K562 (cell line): ENCODE measurements around the gene LENEP. TPM values are rescaled to one million over a fixed set of nuclear protein-coding genes. Genes with fewer than 3 reads are reported as not detected.

Source experiments
- ARID1B ChIP-seq: fragments of 450-650 bp; IDR thresholded peaks from 2 replicates; pipeline ENCODE4 v1.6.1; 2016; ENCODE audit warnings: antibody characterized with exemption, mild to moderate bottlenecking, inconsistent platforms
- BRD4 ChIP-seq: fragments of 200-600 bp; sonication (generic); IDR thresholded peaks from 2 replicates; pipeline ENCODE4 v1.6.1; 2017; ENCODE audit warnings: inconsistent platforms
- EHMT2 ChIP-seq: fragments of 450-650 bp; IDR thresholded peaks from 2 replicates; pipeline ENCODE4 v1.6.1; 2018; ENCODE audit warnings: antibody characterized with exemption
- EP300 ChIP-seq: IDR thresholded peaks from 2 replicates; pipeline ENCODE4 v1.6.1; 2012; ENCODE audit warnings: low read length, improper control_type of control experiment
- FIP1L1 ChIP-seq: fragments of 200-400 bp; formaldehyde crosslinking; IDR thresholded peaks from 2 replicates; pipeline ENCODE4 v1.6.1; 2018; ENCODE audit warnings: mild to moderate bottlenecking, low read depth, low read length; ENCODE audit not compliant: poor library complexity, severe bottlenecking
- FOS ChIP-seq: IDR thresholded peaks from 3 replicates; pipeline ENCODE4 v1.6.1; 2011; ENCODE audit not compliant: insufficient read length; ENCODE audit errors: extremely low read depth
- GTF2F1 ChIP-seq: IDR thresholded peaks from 2 replicates; pipeline ENCODE4 v1.6.1; 2011; ENCODE audit warnings: low read depth, low read length, improper control_type of control experiment
- JUN ChIP-seq, 2 experiments: sonication (generic) in 1 of 2; formaldehyde crosslinking in 1 of 2; IDR thresholded peaks; 2 replicates each; pipeline versions ENCODE4 v1.6.1 to v1.8.0; 2012 to 2022; ENCODE audit warnings: borderline replicate concordance in 2 of 2, mild to moderate bottlenecking in 2 of 2, improper control_type of control experiment in 1 of 2, low read depth in 1 of 2, low read length in 1 of 2, missing genetic modification reagents in 1 of 2
- MTA1 ChIP-seq: fragments of 450-650 bp; IDR thresholded peaks from 2 replicates; pipeline ENCODE4 v1.6.1; 2017; ENCODE audit warnings: borderline replicate concordance
- MXI1 ChIP-seq: IDR thresholded peaks from 2 replicates; pipeline ENCODE4 v1.6.1; 2011; ENCODE audit warnings: low read depth, mild to moderate bottlenecking, improper control_type of control experiment, low read length
- MYC ChIP-seq, 2 experiments: fragments of 250-450 bp in 1 of 2; sonication (Bioruptor Pico) in 1 of 2; IDR thresholded peaks; 2 replicates each; pipeline versions ENCODE4 v1.5.1 to v1.6.1; 2012 to 2021; ENCODE audit warnings: low read depth in 2 of 2, borderline replicate concordance in 1 of 2, improper control_type of control experiment in 1 of 2, low read length in 1 of 2, mild to moderate bottlenecking in 1 of 2, moderate library complexity in 1 of 2
- NEUROD1 ChIP-seq: fragments of 150-350 bp; IDR thresholded peaks from 2 replicates; pipeline ENCODE4 v1.6.1; 2014; ENCODE audit warnings: borderline replicate concordance, low read length, low read depth; ENCODE audit not compliant: partially characterized antibody
- PHTF2 ChIP-seq: fragments of 250-450 bp; sonication (Bioruptor Pico); IDR thresholded peaks from 2 replicates; pipeline ENCODE4 v1.5.0; 2021; ENCODE audit warnings: mild to moderate bottlenecking
- PML ChIP-seq: IDR thresholded peaks from 2 replicates; pipeline ENCODE4 v1.6.1; 2012; ENCODE audit warnings: low read length, inconsistent platforms
- RCOR1 ChIP-seq, 2 experiments: IDR thresholded peaks; 2 replicates each; pipeline ENCODE4 v1.6.1; 2012; ENCODE audit warnings: low read depth in 2 of 2, low read length in 2 of 2, borderline replicate concordance in 1 of 2, improper control_type of control experiment in 1 of 2
- SAP30 ChIP-seq: fragments of 200-600 bp; sonication (generic); IDR thresholded peaks from 2 replicates; pipeline ENCODE4 v1.6.1; 2012; ENCODE audit warnings: borderline replicate concordance, low read depth, mild to moderate bottlenecking, moderate library complexity, low read length, control low read depth, inconsistent platforms; ENCODE audit not compliant: insufficient read depth, poor library complexity, severe bottlenecking
- SIN3B ChIP-seq: fragments of 450-650 bp; IDR thresholded peaks from 2 replicates; pipeline ENCODE4 v1.6.1; 2017; ENCODE audit warnings: low read depth, mild to moderate bottlenecking, moderate library complexity
- TAF9B ChIP-seq: fragments of 450-650 bp; IDR thresholded peaks from 2 replicates; pipeline ENCODE4 v1.6.1; 2018; ENCODE audit warnings: mild to moderate bottlenecking; ENCODE audit not compliant: partially characterized antibody
- TAL1 ChIP-seq: fragments of 450-650 bp; IDR thresholded peaks from 2 replicates; pipeline ENCODE4 v1.6.1; 2016; ENCODE audit warnings: mild to moderate bottlenecking
- TBL1XR1 ChIP-seq, 2 experiments: IDR thresholded peaks; 2 replicates each; pipeline ENCODE4 v1.6.1; 2012; ENCODE audit warnings: improper control_type of control experiment in 2 of 2, low read length in 2 of 2, mild to moderate bottlenecking in 1 of 2
- ZNF165 ChIP-seq: fragments of 250-450 bp; sonication (Bioruptor Pico); IDR thresholded peaks from 2 replicates; pipeline ENCODE4 v1.4.0; 2020; ENCODE audit warnings: borderline replicate concordance
- ZNF263 ChIP-seq: sonication (generic); formaldehyde crosslinking; IDR thresholded peaks from 2 replicates; pipeline ENCODE4 v1.8.0; 2022; ENCODE audit warnings: mild to moderate bottlenecking, missing genetic modification reagents, borderline replicate concordance
- ZNF444 ChIP-seq: fragments of 250-450 bp; sonication (Bioruptor Pico); IDR thresholded peaks from 2 replicates; pipeline ENCODE4 v1.4.0; 2020; ENCODE audit warnings: mild to moderate bottlenecking, moderate library complexity
- ZNF764 ChIP-seq: fragments of 250-450 bp; sonication (Bioruptor Pico); IDR thresholded peaks from 2 replicates; pipeline ENCODE4 v1.4.0; 2020; ENCODE audit warnings: low read depth, mild to moderate bottlenecking, moderate library complexity
- polyA plus RNA-seq, 8 experiments: library from polyadenylated mRNA; depleted of rRNA in 4 of 8; stranded (reverse) in 5 of 8; unstranded in 3 of 8; fragments of >200 nt; fragmentation: Nextera tagmentation in 2 of 8; fragmentation: Illumina TruSeq in 1 of 8; extraction: Ambion mirVana in 2 of 8; extraction: Trizol in 1 of 8; gene quantifications; 2 replicates each; pipeline versions ENCODE4 v1.2.1 to v1.2.3, GENCODE V29; 2011 to 2014; ENCODE audit warnings: inconsistent platforms in 1 of 8, missing spikeins in 1 of 8
- total RNA-seq, 7 experiments: library from RNA; depleted of rRNA in 6 of 7; stranded (reverse); fragments of >200 nt in 6 of 7; fragmentation: Illumina TruSeq in 2 of 7; extraction: Trizol in 2 of 7; gene quantifications; 2 replicates each; pipeline versions ENCODE4 v1.2.1 to v1.2.3, GENCODE V29; 2011 to 2021; ENCODE audit warnings: low replicate concordance in 1 of 7
- TF ChIP-seq, protein P1 (sequence below): IDR thresholded peaks from 2 replicates; pipeline ENCODE4 v1.6.1; 2011; ENCODE audit not compliant: insufficient read length; ENCODE audit errors: extremely low read depth
- TF ChIP-seq, protein P2 (sequence below): fragments of 450-650 bp; formaldehyde crosslinking; conservative IDR thresholded peaks from 2 replicates; pipeline ENCODE4 v1.4.0; 2022; ENCODE audit warnings: mild to moderate bottlenecking, missing genetic modification characterization

Gene LENEP
- total and polyA plus RNA-seq, 9 of the 15 experiments (the other 6 are each of a cell fraction or from before 2014, with no cell fraction given): 0.23 to 0.87 (median 0.67) TPM; not detected in 5

DNA sequence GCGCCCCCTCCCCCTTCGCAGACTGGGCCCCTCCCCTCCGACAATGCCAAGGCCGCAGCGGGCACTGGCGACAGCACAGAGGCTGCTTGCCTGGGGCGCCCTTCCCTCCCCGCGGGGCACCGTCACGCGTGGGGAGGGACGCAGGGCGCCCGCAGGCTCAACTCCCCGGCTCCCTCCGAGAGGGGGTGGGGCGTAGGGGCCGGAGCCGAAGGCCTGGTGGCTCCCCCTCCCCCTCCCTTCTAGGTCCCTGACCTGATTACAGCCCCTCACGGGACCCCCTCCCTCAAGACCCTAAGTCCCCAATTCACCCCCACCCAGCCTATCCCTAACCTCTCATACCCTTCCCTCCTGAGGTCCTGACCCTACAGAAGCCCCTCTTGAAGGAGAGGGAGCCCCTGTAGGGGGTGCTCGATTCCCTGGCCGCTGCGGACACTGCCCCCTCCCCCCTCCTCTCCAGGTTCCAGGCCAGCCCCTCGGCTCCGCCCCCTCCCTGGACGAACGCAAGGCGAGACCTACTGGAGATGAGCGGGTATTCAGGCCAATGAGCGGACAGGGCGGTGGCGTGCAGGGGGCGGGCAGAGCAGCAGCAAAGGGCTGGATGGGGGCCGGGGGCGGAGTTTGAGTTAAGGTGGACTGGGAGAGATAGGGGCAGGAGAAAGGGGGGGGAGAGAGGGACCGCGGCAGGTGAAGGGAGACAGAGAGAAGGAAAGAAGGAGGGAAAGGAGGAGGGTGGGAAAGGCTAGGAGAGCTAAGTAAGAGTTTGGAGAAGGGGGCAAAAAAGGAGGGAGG, 8.5 kb downstream of the LENEP start (continued):
- TF ChIP-seq NEUROD1: peak; percentile 97
- TF ChIP-seq FIP1L1: no peak
- TF ChIP-seq ARID1B: peak; percentile 62
- TF ChIP-seq SIN3B: 0 out of 2 replicates have a peak, but pooled peaks have one; percentile 20
- 0 out of 2 replicates have a peak, but pooled peaks have one; percentile 58 for TF ChIP-seq MYC (IDR thresholded peaks at IDR 0.05; ENCODE audit: low read depth, low read length)
- no peak for TF ChIP-seq MYC (CRISPR knock-in tag; IDR thresholded peaks at IDR 0.05; ENCODE audit: borderline replicate concordance, low read depth)
- peak; percentile 63 for TF ChIP-seq TAF9B
- TF ChIP-seq, protein P1, sequence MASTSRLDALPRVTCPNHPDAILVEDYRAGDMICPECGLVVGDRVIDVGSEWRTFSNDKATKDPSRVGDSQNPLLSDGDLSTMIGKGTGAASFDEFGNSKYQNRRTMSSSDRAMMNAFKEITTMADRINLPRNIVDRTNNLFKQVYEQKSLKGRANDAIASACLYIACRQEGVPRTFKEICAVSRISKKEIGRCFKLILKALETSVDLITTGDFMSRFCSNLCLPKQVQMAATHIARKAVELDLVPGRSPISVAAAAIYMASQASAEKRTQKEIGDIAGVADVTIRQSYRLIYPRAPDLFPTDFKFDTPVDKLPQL: no peak
- peak; percentile 84 for TF ChIP-seq FOS
- TF ChIP-seq PML: no peak
- peak; percentile 26; the same call in 1 of the 2 replicates for TF ChIP-seq MXI1
- TF ChIP-seq ZNF263 (CRISPR knock-in tag): 0 out of 2 replicates have a peak, but pooled peaks have one; percentile 54
- no peak for TF ChIP-seq ZNF165 (CRISPR knock-in tag)
- no peak for TF ChIP-seq GTF2F1
- TF ChIP-seq RCOR1 (IDR thresholded peaks at IDR 0.05; ENCODE audit: borderline replicate concordance in 1 of 2, low read depth in 2 of 2, low read length in 2 of 2): 0 out of 4 replicates have a peak, but pooled peaks of 1 of the 2 experiments have one; percentile 8
- TF ChIP-seq JUN (IDR thresholded peaks at IDR 0.05; ENCODE audit: borderline replicate concordance, low read depth, low read length): peak; percentile 11; the same call in 1 of the 2 replicates
- no peak for TF ChIP-seq JUN (CRISPR knock-in tag; IDR thresholded peaks at IDR 0.05; ENCODE audit: borderline replicate concordance)
- TF ChIP-seq PHTF2 (CRISPR knock-in tag): no peak
- TF ChIP-seq, protein P2, sequence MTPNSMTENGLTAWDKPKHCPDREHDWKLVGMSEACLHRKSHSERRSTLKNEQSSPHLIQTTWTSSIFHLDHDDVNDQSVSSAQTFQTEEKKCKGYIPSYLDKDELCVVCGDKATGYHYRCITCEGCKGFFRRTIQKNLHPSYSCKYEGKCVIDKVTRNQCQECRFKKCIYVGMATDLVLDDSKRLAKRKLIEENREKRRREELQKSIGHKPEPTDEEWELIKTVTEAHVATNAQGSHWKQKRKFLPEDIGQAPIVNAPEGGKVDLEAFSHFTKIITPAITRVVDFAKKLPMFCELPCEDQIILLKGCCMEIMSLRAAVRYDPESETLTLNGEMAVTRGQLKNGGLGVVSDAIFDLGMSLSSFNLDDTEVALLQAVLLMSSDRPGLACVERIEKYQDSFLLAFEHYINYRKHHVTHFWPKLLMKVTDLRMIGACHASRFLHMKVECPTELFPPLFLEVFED: peak; percentile 97
- TF ChIP-seq TBL1XR1 (IDR thresholded peaks at IDR 0.05; ENCODE audit: low read length in 2 of 2): no peak; a peak in 1 of 4 replicates
- TF ChIP-seq ZNF764 (CRISPR knock-in tag): no peak
- TF ChIP-seq BRD4: peak; percentile 97
- TF ChIP-seq EP300: peak; percentile 32; the same call in 1 of the 2 replicates
- 0 out of 2 replicates have a peak, but pooled peaks have one; percentile 12 for TF ChIP-seq EHMT2
- peak; percentile 80; the same call in 1 of the 2 replicates for TF ChIP-seq ZNF444 (CRISPR knock-in tag)
- 0 out of 2 replicates have a peak, but pooled peaks have one; percentile 9 for TF ChIP-seq TAL1
- peak; percentile 31 for TF ChIP-seq SAP30
- peak; percentile 67 for TF ChIP-seq MTA1
